HL-60 (cell line): ENCODE data around the gene RNFT1.

Source experiments
- SPI1 ChIP-seq: IDR thresholded peaks from 2 replicates; pipeline ENCODE4 v1.6.1; 2012; ENCODE audit warnings: low read depth, mild to moderate bottlenecking, borderline replicate concordance
- TF ChIP-seq, protein P1 (sequence below): IDR thresholded peaks from one replicate; pipeline ENCODE4 v1.5.1; 2011; ENCODE audit warnings: low read length, control low read depth, inconsistent platforms; ENCODE audit not compliant: insufficient read depth

- TF ChIP-seq, protein P1, sequence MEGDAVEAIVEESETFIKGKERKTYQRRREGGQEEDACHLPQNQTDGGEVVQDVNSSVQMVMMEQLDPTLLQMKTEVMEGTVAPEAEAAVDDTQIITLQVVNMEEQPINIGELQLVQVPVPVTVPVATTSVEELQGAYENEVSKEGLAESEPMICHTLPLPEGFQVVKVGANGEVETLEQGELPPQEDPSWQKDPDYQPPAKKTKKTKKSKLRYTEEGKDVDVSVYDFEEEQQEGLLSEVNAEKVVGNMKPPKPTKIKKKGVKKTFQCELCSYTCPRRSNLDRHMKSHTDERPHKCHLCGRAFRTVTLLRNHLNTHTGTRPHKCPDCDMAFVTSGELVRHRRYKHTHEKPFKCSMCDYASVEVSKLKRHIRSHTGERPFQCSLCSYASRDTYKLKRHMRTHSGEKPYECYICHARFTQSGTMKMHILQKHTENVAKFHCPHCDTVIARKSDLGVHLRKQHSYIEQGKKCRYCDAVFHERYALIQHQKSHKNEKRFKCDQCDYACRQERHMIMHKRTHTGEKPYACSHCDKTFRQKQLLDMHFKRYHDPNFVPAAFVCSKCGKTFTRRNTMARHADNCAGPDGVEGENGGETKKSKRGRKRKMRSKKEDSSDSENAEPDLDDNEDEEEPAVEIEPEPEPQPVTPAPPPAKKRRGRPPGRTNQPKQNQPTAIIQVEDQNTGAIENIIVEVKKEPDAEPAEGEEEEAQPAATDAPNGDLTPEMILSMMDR = no peak
- no peak for TF ChIP-seq SPI1
Measured at GRCh38 chr17:59903455-59903854, 61.1 kb downstream of the RNFT1 start.
